CD4-positive, alpha-beta T cell treated with Interleukin-15 for 4 hours (primary cell): Measurements from ENCODE around the gene SLC35G6.

Source experiments
- DNase-seq: peaks from one replicate; pipeline ENCODE4 v3.0.0-alpha.2; 2020; ENCODE audit warnings: low spot score

SLC35G6 gene

DNA sequence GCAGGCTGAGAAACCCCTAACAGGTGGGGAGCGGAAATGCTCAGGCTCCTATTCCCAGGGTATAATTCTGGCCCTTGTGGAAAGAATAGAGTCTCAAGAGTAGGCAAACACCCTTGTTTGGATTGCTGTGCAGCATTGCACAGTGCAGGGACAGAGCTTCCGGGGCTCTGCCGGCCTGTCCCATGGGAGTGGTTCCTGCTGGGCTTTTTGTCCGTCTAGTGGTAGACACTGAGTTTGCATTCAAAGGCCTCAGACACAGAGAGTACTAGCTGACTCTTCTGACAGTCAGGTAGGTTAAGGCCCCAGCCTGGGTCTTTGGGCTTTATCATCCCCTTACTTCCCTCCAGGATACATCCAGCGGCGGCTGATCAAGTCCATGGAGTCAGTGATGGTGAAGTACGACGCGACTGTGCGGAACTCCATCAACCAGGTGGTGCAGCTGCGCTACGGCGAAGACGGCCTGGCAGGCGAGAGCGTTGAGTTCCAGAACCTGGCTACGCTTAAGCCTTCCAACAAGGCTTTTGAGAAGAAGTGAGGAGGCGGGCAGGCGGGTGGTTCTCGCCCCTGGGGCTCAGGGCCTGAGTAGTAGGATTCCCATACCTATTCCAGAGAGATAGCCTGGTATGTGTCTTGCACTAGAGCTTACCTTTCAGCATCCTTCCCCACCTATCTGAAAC, 21.1 kb downstream of the SLC35G6 start:
- no peak for DNase-seq

DNA sequence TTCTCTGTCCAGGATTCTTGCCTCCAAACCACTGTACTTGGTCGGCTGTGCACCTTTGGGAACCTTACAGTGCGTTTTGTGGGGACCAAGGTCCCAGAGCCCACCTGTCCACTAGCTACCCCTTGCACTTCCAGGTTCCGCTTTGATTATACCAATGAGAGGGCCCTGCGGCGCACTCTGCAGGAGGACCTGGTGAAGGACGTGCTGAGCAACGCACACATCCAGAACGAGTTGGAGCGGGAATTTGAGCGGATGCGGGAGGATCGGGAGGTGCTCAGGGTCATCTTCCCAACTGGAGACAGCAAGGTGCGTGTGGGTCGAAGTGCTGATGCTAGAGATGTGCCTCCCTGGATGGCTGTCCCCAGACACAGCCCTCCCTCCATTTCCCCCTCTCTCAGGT, 21.7 kb downstream of the SLC35G6 start:
- no peak for DNase-seq

DNA sequence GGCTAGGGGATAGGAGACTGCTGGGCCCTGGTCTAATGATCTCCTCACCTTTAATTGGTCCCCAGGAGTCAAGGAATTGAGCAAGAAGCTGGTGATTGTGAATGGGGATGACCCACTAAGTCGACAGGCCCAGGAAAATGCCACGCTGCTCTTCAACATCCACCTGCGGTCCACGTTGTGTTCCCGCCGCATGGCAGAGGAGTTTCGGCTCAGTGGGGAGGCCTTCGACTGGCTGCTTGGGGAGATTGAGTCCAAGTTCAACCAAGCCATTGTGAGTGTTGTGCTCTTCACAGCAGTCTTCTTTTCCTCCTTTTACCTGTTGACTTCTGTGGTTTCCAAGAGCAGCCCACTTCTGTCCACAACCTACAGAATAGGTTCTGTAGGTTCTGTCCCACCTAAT, 22.3 kb downstream of the SLC35G6 start:
- no peak for DNase-seq

DNA sequence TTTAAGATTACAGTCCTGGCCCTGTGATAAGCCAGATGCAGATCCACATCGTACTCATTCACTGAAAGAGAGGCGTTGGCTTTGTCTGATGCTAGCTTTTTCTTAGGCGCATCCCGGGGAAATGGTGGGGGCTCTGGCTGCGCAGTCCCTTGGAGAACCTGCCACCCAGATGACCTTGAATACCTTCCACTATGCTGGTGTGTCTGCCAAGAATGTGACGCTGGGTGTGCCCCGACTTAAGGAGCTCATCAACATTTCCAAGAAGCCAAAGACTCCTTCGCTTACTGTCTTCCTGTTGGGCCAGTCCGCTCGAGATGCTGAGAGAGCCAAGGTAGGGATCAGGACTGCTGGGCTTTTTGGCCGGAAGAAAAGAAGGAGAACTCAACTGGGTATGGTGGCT, 26.9 kb downstream of the SLC35G6 start:
- DNase-seq = no peak

DNA sequence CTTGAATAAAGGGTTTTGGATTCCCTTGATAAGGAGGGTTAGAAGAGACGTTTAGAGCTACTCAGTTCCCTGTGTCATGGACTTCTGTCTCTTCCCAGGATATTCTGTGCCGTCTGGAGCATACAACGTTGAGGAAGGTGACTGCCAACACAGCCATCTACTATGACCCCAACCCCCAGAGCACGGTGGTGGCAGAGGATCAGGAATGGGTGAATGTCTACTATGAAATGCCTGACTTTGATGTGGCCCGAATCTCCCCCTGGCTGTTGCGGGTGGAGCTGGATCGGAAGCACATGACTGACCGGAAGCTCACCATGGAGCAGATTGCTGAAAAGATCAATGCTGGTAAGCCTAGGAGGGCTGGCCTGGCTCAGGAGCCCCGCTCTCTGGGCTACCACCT, 27.6 kb downstream of the SLC35G6 start:
- no peak for DNase-seq

DNA sequence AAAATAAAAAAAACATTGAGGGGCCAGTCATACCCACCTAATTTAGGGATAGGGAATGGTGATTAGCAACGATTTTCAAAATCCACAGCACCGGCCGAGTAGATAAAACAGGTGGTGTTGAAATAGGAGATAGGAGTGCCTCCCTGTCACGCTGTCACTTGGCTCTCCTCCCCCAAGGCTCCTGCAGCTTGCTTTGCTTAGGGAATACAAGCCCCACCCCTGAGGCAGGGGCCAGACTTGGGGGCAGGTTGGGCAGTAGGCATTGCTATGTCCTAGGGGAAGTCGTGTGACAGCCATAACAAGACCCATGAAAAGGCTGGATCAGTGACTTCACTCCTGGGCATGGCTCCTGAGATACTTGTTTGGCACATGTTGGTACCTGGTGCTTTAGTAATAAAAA, 28.7 kb downstream of the SLC35G6 start:
- DNase-seq = no peak

DNA sequence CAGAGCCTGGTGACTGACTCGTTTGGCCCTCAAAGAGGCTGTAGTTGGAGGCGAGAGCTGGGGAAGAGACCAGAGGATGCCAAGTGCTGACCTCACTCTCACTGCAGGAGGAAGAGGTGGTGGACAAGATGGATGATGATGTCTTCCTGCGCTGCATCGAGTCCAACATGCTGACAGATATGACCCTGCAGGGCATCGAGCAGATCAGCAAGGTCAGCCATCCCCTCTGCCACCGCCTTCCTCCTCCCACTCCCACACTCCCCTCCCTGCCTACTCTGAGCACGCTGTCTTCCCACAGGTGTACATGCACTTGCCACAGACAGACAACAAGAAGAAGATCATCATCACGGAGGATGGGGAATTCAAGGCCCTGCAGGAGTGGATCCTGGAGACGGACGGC, 29.9 kb downstream of the SLC35G6 start:
- DNase-seq = no peak

DNA sequence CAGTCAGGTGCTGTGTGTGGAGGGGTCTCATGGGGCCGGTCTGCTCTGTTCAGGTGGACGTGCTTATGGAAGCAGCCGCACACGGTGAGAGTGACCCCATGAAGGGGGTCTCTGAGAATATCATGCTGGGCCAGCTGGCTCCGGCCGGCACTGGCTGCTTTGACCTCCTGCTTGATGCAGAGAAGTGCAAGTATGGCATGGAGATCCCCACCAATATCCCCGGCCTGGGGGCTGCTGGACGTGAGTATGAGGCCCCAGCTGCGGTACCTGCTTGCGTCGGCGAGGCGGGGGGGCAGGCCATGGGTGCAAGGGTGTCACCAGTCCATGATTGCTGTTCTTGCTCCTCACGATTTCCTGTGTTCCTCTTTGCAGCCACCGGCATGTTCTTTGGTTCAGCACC, 30.9 kb downstream of the SLC35G6 start:
- DNase-seq = no peak

DNA sequence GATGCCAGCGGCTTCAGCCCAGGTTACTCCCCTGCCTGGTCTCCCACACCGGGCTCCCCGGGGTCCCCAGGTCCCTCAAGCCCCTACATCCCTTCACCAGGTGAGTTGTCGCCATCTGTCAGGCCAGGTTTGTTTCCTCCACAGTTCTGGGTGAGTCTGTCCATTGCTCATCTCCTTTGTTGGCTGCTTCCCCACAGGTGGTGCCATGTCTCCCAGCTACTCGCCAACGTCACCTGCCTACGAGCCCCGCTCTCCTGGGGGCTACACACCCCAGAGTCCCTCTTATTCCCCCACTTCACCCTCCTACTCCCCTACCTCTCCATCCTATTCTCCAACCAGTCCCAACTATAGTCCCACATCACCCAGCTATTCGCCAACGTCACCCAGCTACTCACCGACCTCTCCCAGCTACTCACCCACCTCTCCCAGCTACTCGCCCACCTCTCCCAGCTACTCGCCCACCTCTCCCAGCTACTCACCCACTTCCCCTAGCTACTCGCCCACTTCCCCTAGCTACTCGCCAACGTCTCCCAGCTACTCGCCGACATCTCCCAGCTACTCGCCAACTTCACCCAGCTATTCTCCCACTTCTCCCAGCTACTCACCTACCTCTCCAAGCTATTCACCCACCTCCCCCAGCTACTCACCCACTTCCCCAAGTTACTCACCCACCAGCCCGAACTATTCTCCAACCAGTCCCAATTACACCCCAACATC, 31.7 kb downstream of the SLC35G6 start:
- DNase-seq = no peak

DNA sequence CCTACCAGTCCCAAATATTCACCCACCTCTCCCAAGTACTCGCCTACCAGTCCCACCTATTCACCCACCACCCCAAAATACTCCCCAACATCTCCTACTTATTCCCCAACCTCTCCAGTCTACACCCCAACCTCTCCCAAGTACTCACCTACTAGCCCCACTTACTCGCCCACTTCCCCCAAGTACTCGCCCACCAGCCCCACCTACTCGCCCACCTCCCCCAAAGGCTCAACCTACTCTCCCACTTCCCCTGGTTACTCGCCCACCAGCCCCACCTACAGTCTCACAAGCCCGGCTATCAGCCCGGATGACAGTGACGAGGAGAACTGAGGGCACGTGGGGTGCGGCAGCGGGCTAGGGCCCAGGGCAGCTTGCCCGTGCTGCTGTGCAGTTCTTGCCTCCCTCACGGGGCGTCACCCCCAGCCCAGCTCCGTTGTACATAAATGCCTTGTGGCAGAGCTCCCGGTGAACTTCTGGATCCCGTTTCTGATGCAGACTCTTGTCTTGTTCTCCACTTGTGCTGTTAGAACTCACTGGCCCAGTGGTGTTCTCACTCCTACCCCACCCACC, 32.7 kb downstream of the SLC35G6 start:
- no peak for DNase-seq

DNA sequence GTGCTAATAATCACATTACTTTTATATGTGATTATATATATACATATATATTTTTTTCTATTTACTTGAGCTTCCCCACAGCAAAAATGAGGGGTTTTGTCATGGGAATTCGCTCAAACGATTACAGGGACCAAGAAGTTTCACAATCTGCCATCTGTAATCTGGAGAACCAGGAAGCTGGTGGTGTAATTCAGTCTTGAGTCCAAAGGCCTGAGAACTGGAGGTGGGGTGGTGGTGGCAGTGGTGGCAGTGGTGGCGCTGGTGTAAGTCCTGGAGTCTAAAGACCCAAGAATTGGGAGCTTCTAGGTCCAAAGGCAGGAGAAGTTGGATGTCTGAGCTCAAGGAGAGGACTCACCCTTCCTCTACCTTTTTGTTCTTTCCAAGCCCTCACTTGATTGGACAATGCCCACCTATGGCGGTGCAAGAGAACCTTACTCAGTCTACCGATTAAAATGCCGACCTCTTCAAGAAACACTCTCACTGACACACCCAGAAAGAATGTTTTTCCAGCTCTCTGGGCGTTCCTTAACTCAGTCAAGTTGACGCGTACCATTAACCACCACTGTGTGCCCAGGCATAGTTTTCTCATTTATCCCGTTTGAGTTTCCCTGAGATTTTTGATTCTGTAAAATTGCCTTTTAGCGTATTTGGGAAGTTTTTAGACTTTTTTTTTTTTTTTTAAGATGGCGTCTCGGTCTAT, 34.8 kb downstream of the SLC35G6 start:
- DNase-seq = no peak

DNA sequence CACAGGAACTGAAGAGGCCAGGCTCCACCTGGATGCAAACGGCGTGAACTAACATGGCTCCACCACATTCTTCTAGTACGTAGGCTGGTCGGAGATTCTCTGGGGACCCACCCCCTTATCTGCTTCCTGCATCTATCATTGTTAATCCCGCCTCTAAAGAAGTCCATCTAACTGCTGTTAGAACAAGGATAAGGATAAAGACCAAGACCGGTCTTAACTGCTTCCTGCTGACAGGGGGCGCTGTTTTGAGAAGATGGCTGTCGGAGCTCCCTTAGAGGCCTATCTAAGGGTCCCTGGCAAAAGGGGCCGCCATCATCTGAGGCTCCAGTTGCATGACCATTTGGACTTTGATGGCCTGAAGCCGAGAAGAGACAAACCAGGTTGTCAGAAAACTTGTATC, 41.8 kb downstream of the SLC35G6 start:
- DNase-seq = peak; percentile 59

DNA sequence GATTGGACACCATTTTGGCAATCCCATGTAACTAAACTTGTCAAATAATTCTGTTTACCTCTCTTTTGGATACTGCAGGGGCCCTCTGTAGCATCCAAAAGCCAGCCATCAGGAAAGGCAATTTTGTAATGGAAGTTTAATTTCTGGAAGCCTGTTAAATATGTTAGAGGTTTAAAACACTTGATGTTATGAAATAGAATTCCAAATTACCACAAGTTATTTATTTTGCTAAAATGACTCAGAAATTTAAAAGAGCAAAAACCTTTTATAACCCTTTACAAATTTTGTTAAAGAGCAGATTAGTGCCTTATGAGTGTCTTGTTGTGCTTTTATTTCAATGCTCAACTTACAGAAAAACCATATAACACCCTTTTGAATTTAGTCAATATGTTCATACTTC, 47.6 kb downstream of the SLC35G6 start:
- DNase-seq = no peak

DNA sequence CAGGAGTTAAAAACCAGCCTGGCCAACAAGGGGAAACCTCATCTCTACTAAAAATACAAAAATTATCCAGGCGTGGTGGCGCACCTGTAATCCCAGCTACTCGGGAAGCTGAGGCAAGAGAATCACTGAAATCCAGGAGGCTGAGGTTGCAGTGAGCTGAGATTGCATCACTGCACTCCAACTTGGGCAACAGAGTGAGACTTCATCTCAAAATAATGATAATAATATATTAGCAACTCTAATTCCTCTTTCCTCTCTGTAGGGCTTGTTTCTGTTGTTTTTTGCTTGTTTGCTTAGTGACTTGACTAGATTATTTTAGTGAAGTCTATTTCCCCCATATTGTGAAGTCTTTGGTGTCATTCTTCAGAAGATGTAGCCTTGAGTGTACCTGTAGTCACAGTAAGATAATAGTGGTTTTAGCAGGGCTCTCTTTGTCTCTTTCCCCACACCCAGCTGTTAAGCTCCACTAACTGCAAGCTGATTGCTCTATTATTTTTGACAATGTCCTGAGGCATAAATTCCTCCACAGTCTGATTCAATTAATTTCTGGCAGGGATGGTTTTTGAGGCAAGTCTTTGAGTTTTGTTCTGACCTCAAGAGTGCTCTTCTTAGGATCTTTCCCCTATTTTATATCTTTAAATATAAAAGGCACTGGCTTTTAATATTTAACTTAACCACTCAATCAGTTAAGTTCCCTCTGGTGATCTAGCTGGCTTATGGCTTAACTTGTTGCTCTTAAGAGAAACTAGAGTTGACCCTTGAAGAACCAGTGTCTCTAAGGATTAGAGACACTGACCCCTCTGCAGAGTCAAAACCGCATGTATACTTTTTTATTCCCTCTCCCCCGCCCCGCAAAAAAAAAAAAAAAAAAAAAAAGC, 49.0 kb downstream of the SLC35G6 start:
- no peak for DNase-seq
